Measurements from ENCODE around the gene MYLK. TPM values are rescaled to one million over a fixed set of nuclear protein-coding genes. Genes with fewer than 3 reads are reported as not detected.

Gene MYLK
- polyA plus RNA-seq, 3 donors, result 0.35 to 1.3 (median 0.51) TPM

DNA sequence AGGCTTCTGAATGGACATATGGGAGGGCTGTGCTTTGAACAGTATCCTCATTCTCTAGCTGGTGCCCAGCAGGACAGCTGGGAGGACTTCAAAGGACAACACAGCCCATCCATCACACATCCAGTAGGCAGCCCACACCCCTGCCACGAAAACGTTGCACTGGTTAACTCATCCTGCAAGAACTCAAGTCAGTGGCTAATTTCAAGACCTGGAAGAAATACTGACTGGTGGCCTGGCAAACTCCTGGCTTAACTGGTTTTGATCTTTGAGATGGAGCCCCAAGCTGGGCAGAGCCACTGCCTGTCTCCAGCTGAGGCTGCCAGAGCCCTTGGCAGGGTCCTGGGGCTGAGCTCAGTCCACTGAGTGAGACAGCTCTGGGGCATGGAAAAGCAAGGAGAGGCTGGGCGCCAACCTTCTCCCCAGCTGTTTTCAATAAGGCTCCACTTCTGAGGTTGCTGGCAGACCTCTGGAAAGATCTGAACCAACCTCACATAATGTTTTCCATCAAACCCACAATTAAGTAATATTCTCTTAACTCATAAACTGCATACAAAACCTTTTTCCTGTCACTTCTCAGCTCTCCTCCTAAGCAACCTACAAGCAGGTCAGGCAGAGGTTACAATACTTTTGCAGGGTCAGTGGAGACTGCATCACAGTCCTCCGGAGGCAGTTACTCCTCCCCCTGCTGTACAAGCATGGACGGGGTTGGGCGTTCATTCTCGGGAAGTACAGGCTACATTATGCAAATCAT lies 110.3 kb downstream of the MYLK start:
- H3K4me2 ChIP-seq (replicated peaks; ENCODE audit: extremely low read depth, low read length, poor library complexity, severe bottlenecking), result no peak overlapping the region
- H3K4me3 Mint-ChIP-seq, result no peak overlapping the region
- H3K9me3 ChIP-seq (replicated peaks in 1 of 2; ENCODE audit: control insufficient read depth in 1 of 2, insufficient read depth in 1 of 2, low read length in 2 of 2), result no peaks in the 10 kb centered on the region
- H3K79me2 ChIP-seq (ENCODE audit: insufficient read depth, low read length), result no peaks in the 10 kb centered on the region
- no peak overlapping the region for H2AFZ ChIP-seq (ENCODE audit: insufficient read depth, low read depth, low read length, poor library complexity, severe bottlenecking)
- H3K4me1 Mint-ChIP-seq, result no peaks in the 10 kb centered on the region
- intact Hi-C loops (cut with micrococcal nuclease), result no loop called here
- H3K36me3 Mint-ChIP-seq, result no peaks in the 10 kb centered on the region
- TF ChIP-seq, protein P1, sequence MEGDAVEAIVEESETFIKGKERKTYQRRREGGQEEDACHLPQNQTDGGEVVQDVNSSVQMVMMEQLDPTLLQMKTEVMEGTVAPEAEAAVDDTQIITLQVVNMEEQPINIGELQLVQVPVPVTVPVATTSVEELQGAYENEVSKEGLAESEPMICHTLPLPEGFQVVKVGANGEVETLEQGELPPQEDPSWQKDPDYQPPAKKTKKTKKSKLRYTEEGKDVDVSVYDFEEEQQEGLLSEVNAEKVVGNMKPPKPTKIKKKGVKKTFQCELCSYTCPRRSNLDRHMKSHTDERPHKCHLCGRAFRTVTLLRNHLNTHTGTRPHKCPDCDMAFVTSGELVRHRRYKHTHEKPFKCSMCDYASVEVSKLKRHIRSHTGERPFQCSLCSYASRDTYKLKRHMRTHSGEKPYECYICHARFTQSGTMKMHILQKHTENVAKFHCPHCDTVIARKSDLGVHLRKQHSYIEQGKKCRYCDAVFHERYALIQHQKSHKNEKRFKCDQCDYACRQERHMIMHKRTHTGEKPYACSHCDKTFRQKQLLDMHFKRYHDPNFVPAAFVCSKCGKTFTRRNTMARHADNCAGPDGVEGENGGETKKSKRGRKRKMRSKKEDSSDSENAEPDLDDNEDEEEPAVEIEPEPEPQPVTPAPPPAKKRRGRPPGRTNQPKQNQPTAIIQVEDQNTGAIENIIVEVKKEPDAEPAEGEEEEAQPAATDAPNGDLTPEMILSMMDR (IDR thresholded peaks at IDR 0.05), result no peak
- no peaks in the 10 kb centered on the region for H4K20me1 ChIP-seq (ENCODE audit: insufficient read depth, low read length)
- peaks cover 0 to 2% (median 0%) of the 10 kb centered on the region in 7 donors for H3K9me3 Mint-ChIP-seq
- H3K36me3 ChIP-seq (replicated peaks in 1 of 2; ENCODE audit: control insufficient read depth in 1 of 2, insufficient read depth in 2 of 2, low read length in 2 of 2), result no peaks in the 10 kb centered on the region
- WGBS (ENCODE audit: insufficient coverage), result 82% methylated on average over 4 of the region's 7 CpGs
- H3K27ac Mint-ChIP-seq, result no peak overlapping the region
- H3K27me3 Mint-ChIP-seq (ENCODE audit: low read depth in 3 of 3), result peaks cover 0 to 1% (median 0%) of the 10 kb centered on the region in 3 donors
- no peak overlapping the region for H3K27ac ChIP-seq (ENCODE audit: low read depth in 1 of 2, low read length in 2 of 2)
- no peak overlapping the region for H3K9ac ChIP-seq (ENCODE audit: insufficient read depth, low read length, poor library complexity, severe bottlenecking)
- DNase-seq, result no peak
- no peak overlapping the region for H3K4me3 ChIP-seq (replicated peaks in 1 of 3; ENCODE audit: low read depth in 2 of 3, low read length in 3 of 3)
- H3K27me3 ChIP-seq (ENCODE audit: control insufficient read depth in 2 of 2, insufficient read depth in 2 of 2, low read length in 2 of 2), result no peaks in the 10 kb centered on the region
- H3K4me1 ChIP-seq (ENCODE audit: control insufficient read depth in 1 of 2, insufficient read depth in 2 of 2, low read length in 2 of 2), result no peaks in the 10 kb centered on the region

DNA sequence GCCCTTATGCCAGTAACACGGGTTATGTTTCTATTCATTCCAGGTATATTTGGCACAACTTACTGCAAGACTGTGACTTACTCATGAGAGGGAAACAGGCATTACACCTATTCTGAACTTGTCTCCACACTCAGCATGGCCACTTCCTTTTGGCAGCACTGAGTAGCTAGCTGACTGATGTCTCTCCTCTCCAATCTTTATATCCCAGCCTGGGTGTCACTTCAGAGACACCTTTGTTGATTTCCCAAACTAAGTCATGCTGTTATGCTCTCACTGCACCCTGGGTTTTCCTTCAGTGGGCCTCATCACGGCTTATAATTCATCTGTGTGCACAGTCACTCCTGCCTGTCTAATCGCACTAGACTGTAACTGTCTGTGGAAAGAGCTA lies 114.8 kb downstream of the MYLK start:
- no peak overlapping the region for H3K4me2 ChIP-seq (replicated peaks; ENCODE audit: extremely low read depth, low read length, poor library complexity, severe bottlenecking)
- Mint-ChIP-seq H3K9me3 (peaks cover 0 to 5% (median 0%) of the 10 kb centered on the region in 7 donors), H3K27me3 (ENCODE audit: low read depth in 3 of 3) (peaks cover 0 to 1% (median 0%) of the 10 kb centered on the region in 3 donors), H3K27ac (no peak overlapping the region), H3K36me3 (no peaks in the 10 kb centered on the region), H3K4me3 (no peak overlapping the region), H3K4me1 (peaks cover 15% of the 10 kb centered on the region)
- no peak for DNase-seq
- H3K9me3 ChIP-seq (replicated peaks in 1 of 2; ENCODE audit: control insufficient read depth in 1 of 2, insufficient read depth in 1 of 2, low read length in 2 of 2), result no peaks in the 10 kb centered on the region
- H3K4me1 ChIP-seq (ENCODE audit: control insufficient read depth in 1 of 2, insufficient read depth in 2 of 2, low read length in 2 of 2), result no peaks in the 10 kb centered on the region
- no peak overlapping the region for H2AFZ ChIP-seq (ENCODE audit: insufficient read depth, low read depth, low read length, poor library complexity, severe bottlenecking)
- WGBS (ENCODE audit: insufficient coverage), result 96% methylated on average over 3 of the region's 3 CpGs
- no peaks in the 10 kb centered on the region for H3K27me3 ChIP-seq (ENCODE audit: control insufficient read depth in 2 of 2, insufficient read depth in 2 of 2, low read length in 2 of 2)
- H3K36me3 ChIP-seq (replicated peaks in 1 of 2; ENCODE audit: control insufficient read depth in 1 of 2, insufficient read depth in 2 of 2, low read length in 2 of 2), result no peaks in the 10 kb centered on the region
- H3K79me2 ChIP-seq (ENCODE audit: insufficient read depth, low read length), result no peaks in the 10 kb centered on the region
- H3K4me3 ChIP-seq (replicated peaks in 1 of 3; ENCODE audit: low read depth in 2 of 3, low read length in 3 of 3), result no peak overlapping the region
- H4K20me1 ChIP-seq (ENCODE audit: insufficient read depth, low read length), result no peaks in the 10 kb centered on the region
- H3K9ac ChIP-seq (ENCODE audit: insufficient read depth, low read length, poor library complexity, severe bottlenecking), result no peak overlapping the region
- H3K27ac ChIP-seq (ENCODE audit: low read depth in 1 of 2, low read length in 2 of 2), result no peak overlapping the region
- intact Hi-C loops (cut with micrococcal nuclease), result no loop called here
- TF ChIP-seq, protein P1 (IDR thresholded peaks at IDR 0.05), result no peak

Measured in CD14-positive monocyte (primary cell).